CD4-positive, alpha-beta T cell treated with Interleukin-4 for 1 hour (primary cell): Measurements from ENCODE around the gene ASCC1.
"Not testable (repeated sequence)": the region's sequence is repeated elsewhere in the genome, so short reads cannot be mapped to it uniquely, and the experiment has no call there.

Experiments
- DNase-seq, 2 donors: peaks; one replicate each; pipeline ENCODE4 v3.0.0-alpha.2; 2020 to 2022

The ASCC1 gene

GRCh38 chr10:72219235-72219814 is 3.2 kb upstream of the ASCC1 start:
- no peak for DNase-seq

GRCh38 chr10:72218726-72219125 is 2.6 kb upstream of the ASCC1 start:
- DNase-seq: no peak

DNA sequence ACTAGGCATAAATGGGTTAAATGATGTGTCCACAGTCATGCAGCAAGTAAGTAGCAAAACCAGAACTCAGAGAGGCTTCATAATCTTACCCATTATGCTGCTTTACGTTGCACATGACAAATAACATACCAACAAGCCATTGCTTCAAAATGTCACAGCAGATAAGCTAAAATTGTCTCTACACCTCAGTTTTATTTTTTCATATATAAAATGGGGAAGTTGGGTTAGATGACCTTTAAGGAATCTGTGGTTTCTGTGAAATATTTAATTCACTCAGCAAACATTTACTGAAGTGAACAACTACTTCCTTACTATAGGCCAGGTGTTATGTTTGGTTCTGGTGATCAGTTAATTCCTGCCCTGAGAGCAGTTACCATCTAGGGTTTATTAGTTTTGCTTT is 2.2 kb upstream of the ASCC1 start:
- no peak for DNase-seq

GRCh38 chr10:72211832-72212231 is 4.2 kb downstream of the ASCC1 start:
- DNase-seq: not testable (repeated sequence)

GRCh38 chr10:72211381-72211780 is 4.7 kb downstream of the ASCC1 start:
- DNase-seq: not testable (repeated sequence)

GRCh38 chr10:72208526-72208925 is 7.5 kb downstream of the ASCC1 start:
- not testable (repeated sequence) for DNase-seq

GRCh38 chr10:72206511-72207229 is 9.4 kb downstream of the ASCC1 start:
- DNase-seq: no peak

GRCh38 chr10:72204724-72205123 is 11.4 kb downstream of the ASCC1 start:
- DNase-seq: no peak

DNA sequence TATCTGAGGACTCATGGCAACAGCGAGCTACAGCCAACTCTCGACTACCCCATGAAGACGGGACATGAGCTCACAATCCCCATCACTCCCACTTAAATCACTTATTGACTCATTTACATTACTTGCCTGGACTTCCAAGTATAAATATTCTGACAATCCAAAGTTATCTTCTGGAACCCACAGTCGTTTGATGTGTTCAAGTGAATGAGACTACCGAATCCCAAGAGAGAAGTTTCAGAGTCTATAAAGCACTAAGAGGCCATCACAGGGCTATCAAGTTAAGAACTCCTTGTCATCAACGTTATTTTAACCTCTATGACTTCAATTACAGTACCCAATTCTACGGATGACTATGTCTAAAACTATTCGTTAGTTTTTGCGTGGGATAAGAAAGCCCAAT is 11.8 kb downstream of the ASCC1 start:
- DNase-seq: no peak

DNA sequence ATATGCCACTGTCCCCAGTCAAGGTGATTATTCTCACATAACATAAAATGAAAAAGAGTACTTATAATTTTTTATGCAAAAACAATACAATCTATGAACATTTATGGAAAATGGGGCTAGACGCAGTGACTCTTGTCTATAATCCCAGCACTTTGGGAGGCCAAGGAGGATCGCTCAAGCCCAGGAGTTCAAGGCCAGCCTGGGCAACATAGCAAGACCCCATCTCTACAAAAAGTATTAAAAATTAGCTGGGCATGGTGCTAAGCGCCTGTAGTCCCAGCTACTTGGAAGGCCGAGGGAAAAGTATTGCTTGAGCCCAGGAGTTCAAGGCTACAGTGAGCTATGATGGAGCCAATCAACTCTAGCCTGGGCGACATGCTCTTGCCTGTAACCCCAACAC is 14.8 kb downstream of the ASCC1 start:
- no peak for DNase-seq

GRCh38 chr10:72200883-72201282 is 15.2 kb downstream of the ASCC1 start:
- no peak for DNase-seq

DNA sequence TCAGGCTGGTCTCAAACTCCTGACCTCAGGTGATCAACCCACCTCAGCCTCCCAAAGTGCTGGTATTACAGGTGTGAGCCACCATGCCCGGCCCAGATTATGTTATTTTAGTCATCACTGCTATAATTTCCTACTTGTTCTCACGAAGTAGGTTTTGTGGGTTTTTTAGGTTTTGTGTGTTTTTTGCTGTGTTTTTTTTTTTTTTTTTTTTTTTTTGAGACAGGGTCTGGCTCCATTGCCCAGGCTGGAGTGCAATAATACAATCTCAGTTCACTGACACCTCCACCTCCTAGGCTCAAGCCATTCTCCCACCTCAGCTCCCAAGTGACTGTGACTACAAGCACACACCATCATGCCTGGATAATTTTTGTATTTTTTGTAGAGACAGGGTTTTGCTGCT is 21.1 kb downstream of the ASCC1 start:
- no peak for DNase-seq

DNA sequence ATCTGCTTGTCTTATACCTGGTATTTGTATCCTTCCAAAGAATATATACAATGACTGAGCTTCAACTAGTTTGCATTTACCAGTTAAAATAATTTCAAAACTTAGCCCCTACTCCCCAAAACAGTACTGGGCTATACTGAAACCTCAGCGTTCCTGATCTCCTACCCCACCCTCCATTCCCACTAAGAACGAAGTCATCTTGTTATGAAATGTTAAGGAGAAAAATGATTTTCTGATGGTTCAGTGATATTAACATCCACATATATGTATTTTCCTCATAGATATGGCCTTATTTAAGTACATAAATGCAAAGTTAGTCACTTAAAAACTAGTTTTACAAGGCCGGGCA is 29.1 kb downstream of the ASCC1 start:
- DNase-seq: no peak

DNA sequence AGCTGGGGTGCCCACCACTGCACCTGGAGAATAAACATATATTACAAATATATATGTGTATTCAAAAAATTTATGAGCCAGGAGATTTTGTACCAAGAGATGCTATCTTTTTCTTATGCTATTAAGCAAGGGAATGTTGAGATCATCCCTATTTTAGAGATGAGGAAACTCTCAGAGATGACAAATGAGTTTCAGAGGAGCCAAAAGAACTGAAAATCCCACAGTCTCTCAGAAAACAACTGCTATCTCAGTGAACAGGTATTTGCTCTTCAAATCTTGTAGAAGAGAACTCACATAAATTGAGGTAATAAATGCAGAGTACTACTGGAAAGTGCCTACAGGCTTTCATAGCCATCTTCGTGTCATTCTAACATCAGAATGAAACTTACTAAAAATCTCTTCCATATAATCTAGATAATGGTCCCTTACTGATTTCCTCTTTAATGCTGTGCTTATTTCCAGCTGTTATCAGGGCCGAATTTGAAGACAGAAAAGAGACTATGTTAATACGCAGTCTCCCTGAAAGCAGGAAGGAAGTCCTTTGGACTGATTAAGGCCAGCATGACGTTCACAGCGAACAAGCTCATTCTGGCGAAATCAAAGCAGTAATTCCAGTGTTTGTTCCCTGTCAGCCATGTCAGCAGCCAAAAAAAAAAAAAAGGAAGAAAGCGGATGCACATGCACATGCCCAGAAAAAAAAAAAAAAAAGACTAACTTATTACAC is 29.7 kb downstream of the ASCC1 start:
- DNase-seq: peak in 1 of 2 donors; percentile 39

DNA sequence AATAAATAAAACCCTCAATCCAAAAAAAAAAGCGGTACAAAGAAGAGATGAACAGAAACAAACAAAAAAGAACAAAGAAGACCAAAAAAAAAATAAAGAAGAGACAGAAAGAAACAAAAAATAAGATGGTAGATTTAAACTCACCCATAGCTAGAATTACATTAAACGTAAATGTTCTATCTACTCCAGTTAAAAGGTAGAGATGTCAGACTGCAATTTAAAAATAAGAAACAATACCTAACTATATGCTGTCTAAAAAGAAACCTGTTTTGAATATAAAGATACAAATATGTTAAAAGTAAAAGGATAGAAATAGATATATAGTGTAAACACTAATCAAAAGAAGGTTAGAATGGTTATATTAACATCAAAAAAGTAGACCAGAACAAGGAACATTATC is 31.9 kb downstream of the ASCC1 start:
- DNase-seq: no peak

DNA sequence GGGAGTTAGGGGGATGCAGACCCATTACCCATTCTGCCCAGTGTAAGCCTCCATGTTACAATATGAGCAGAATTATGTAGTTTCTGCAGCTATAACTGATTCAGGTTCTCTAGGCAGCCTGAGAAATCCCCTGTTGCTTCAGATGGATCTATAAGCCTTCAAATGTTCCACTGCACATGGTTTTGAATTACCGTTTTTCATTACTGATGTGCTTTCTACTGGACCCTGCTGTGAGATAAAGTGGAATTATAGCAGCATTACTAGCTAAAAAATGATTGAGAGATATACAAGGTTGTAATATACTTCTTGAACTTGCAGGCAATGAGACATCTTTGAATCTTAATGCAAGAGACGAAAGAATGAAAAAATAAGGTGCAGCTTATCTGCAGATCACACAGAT is 38.6 kb downstream of the ASCC1 start:
- DNase-seq: no peak

GRCh38 chr10:72176701-72177100 is 39.4 kb downstream of the ASCC1 start:
- DNase-seq: no peak

- no peak for DNase-seq
These were observed 40.9 kb downstream of the ASCC1 start for GRCh38 chr10:72175149-72175548.

DNA sequence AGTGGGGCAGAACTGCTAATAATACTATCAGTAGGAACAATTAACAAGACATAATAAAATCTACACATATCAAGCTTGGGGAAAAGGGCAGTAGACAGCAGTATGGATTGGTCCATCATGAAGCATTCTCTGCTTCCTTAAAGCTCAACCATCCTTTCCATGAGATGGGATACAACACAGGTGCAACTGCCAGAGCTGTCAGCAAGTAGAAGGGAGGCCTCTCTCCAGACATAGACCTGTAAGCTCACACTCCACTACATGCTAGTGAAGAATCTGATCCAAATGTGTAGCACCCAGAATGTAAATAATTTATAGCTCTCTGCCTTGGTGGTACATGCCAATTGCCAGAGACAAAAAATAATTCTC is 41.8 kb downstream of the ASCC1 start:
- no peak for DNase-seq

DNA sequence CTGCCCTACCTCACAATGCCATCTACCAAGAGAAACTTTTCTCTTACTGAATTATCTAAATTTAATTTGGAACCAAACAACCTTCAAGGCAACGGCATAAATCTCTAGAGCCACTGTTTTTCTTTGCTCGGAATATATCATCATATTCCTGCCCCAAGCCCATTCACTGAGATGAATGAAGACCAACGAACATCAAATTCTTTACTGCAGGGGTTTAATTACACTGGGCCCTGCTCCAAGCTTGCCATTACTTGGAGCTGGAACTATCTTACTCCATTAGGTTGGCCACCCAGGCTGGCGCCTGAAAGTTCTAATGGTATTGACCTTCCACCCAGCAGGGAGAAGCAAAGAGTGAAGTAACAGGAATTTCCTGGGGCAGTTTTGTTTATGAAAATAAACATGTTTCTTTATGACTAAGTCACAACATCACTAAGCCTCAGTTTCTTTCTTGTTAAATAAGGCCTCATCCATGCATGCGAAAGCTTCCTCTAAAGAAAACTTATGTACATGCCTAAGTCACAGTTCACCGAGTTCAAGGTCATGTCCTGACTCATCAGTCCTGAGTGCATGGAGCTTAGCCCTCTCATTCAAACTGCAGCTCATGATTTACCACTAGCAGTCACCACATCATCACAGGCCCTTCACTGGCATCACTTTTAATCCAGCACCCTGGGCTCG is 42.3 kb downstream of the ASCC1 start:
- no peak for DNase-seq

GRCh38 chr10:72173262-72173618 is 42.8 kb downstream of the ASCC1 start:
- DNase-seq: no peak

DNA sequence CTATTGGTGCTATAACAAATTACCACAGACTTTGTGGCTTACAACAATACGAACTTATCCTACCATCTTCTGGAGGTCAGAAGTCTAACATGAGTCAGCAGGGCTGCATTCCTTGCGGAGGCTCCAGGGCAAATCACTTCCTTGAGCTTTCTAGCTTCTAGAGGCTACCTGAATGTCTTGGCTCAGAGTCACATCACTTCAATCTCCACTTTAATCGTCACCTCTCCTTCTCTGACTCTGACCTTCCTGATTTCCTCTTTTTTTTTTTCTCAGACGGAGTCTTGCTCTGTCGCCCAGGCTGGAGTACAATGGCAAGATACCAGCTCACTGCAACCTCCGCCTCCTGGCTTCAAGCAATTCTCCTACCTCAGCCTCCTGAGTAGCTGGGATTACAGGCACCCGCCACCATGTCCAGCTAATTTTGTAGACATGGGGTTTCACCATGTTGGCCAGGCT is 44.9 kb downstream of the ASCC1 start:
- DNase-seq: no peak

- no peak for DNase-seq
These were observed 45.3 kb downstream of the ASCC1 start for GRCh38 chr10:72170733-72171132.

GRCh38 chr10:72170263-72170662 is 45.8 kb downstream of the ASCC1 start:
- DNase-seq: no peak
